ENCODE measurements around the gene ATF6B.

ATF6B gene

DNA sequence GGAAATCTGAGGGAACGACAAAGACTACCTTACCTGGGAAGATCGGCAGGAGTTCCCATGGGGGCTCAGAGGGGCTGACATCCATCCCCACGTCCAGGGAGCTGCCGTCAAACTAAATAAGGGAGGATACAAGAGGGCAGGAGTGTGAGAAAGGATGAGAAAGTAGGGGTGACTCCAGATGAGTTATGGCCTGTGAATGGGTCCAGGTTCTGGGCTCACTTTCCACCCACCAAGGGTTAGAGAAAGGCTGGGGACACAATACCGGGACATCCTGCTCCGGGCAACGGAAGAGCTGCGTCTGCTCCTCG lies 683 bp downstream of the ATF6B start:
- peak overlapping the region; percentile 100 for H3K4me3 ChIP-seq (ENCODE audit: low read depth, low read length)
- TF ChIP-seq, protein P1, sequence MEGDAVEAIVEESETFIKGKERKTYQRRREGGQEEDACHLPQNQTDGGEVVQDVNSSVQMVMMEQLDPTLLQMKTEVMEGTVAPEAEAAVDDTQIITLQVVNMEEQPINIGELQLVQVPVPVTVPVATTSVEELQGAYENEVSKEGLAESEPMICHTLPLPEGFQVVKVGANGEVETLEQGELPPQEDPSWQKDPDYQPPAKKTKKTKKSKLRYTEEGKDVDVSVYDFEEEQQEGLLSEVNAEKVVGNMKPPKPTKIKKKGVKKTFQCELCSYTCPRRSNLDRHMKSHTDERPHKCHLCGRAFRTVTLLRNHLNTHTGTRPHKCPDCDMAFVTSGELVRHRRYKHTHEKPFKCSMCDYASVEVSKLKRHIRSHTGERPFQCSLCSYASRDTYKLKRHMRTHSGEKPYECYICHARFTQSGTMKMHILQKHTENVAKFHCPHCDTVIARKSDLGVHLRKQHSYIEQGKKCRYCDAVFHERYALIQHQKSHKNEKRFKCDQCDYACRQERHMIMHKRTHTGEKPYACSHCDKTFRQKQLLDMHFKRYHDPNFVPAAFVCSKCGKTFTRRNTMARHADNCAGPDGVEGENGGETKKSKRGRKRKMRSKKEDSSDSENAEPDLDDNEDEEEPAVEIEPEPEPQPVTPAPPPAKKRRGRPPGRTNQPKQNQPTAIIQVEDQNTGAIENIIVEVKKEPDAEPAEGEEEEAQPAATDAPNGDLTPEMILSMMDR (IDR thresholded peaks at IDR 0.05; ENCODE audit: low read depth, low read length): no peak

DNA sequence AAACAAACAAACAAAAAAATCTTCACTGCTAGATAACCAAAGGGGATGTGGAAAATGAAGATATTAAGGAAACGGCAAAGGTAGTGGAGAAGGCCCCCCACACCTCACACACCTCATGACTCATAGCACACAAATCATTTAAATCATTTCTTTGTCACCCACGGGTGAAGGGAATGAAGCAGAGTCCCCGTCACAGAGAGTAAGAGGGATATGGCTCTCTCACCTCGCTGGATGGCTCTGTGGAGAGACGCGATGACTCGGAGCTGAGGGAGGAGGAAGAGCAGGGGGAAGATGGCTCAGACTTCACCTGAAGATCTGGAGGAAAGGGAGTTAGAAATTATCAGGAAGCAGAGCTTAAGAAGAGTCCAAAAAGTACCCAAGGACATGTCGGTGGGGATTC lies 1.2 kb downstream of the ATF6B start:
- TF ChIP-seq, protein P1 (IDR thresholded peaks at IDR 0.05; ENCODE audit: low read depth, low read length): no peak
- peak overlapping the region; percentile 100 for H3K4me3 ChIP-seq (ENCODE audit: low read depth, low read length)

DNA sequence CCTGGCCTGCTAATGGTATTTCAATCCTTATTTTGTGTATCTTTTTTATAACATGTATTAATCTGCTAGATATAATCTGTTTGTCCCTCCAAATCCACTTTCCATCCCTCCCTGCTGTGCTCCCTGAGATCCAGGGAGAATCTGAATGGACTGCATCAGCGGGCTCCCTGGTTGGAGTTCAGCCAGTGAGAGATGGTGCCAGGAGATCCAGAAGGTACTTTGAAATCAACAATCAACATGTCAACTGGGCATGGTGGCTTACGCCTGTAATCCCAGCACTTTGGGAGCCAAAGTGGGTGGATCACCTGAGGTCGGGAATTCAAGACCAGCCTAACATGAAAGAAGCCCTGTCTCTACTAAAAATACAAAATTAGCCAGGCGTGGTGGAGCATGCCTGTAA lies 4.4 kb downstream of the ATF6B start:
- no peak overlapping the region for H3K4me3 ChIP-seq (ENCODE audit: low read depth, low read length)
- TF ChIP-seq, protein P1 (IDR thresholded peaks at IDR 0.05; ENCODE audit: low read depth, low read length): no peak

DNA sequence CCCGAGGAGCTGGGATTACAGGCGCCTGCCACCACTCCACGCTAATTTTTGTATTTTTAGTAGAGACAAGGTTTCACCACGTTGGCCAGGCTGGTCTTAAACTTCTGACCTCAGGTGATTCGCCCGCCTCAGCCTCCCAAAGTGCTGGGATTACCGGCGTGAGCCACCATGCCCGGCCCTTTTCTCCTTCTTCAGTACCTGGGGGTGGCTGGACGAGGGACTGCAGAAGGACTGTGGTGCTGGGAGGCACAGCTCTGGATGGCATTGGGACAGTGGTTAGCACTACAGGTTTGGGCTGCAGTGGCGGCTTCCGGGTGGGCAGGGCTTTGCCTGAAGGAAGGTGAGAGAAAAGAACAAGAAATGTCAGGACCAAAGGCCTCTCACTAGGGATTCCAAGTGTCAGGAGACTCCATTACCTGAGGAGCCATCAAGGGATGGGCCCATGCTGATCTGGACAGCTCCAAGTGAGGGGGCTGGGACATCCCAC lies 7.4 kb downstream of the ATF6B start:
- no peak overlapping the region for H3K4me3 ChIP-seq (ENCODE audit: low read depth, low read length)
- TF ChIP-seq, protein P1 (IDR thresholded peaks at IDR 0.05; ENCODE audit: low read depth, low read length): no peak

DNA sequence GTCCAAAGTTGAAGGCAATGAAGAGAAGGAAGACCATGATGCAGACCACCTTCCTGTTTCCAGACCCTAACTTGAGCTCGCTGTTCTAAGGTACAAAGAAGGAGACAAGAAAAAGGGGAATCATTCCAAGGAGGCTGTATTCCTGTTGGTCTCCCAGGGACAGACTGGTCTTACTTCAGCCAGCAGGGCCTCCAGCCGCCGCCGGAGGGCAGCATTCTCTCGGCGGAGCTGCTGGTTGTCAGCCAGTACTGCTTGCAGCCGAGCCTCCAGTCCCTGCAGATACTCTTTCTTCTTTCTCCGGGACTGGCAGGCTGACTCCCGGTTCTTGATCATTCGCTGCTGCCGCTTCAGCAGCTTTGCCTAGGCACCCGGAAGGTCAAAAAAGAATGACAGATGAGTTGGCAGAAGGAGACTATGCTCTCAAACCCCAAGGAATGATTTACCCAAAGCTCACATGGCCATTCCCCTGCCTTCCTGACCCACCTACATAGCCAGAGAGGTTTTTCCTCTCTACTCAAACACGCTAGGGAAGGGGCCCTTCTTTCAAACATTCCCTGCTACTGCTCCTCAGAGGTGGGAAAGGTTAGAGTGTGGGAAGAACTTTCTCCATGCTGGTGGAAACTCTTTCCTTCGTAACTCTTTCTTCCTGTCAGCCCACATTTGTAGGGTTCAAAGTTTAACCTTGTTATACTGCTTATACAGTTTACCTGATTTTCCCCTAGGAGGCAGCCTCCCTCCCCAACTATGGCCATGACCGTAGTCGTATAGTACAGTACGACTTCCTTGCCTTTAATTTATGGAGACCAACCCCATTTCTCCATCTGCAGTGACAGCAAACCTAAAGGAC lies 9.0 kb downstream of the ATF6B start:
- TF ChIP-seq, protein P1 (IDR thresholded peaks at IDR 0.05; ENCODE audit: low read depth, low read length): peak; percentile 95
- no peak overlapping the region for H3K4me3 ChIP-seq (ENCODE audit: low read depth, low read length)

DNA sequence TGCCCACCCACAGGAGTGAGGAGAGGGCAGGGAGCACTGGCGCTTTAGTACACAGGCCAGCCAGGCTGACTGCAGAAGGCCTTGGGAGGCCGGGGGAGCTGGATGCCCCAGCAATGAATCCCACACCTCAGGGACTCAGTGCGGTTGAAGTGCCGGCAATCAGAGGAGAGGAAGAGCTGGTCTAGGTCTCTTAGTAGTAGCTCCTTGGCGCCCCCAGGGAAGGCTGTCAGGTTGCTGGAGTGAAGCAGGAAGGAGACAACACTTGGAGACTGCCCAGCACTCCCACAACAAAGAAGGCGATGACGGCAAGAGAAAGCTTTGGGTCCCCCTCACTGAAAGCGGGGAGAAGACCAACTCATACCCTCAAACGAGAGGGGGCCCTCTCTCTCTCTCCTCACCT lies 10.6 kb downstream of the ATF6B start:
- H3K4me3 ChIP-seq (ENCODE audit: low read depth, low read length): no peak overlapping the region
- TF ChIP-seq, protein P1 (IDR thresholded peaks at IDR 0.05; ENCODE audit: low read depth, low read length): no peak

DNA sequence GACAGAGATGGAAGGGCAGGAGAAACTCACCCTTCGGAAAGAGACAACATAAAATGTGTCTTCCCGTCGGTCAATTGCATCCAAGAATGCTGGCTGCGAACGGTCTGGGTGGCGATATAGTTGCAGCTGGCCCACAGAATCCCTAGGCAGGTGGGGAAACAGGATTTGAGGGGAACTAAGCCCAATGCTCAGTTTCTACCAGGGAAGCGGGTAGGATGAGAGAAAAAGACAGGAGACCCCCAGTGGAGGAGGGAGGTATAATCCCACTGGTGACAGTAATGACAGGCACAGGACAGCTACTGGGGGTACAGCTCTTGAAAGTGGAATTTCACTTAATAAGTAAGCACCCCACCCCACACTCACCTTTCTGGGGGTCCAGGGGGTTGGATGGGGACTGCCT lies 11.4 kb downstream of the ATF6B start:
- TF ChIP-seq, protein P1 (IDR thresholded peaks at IDR 0.05; ENCODE audit: low read depth, low read length): peak; percentile 57
- H3K4me3 ChIP-seq (ENCODE audit: low read depth, low read length): no peak overlapping the region

Measured in WI38 (cell line).